ENCODE results near the gene MED9.

Gene MED9

DNA sequence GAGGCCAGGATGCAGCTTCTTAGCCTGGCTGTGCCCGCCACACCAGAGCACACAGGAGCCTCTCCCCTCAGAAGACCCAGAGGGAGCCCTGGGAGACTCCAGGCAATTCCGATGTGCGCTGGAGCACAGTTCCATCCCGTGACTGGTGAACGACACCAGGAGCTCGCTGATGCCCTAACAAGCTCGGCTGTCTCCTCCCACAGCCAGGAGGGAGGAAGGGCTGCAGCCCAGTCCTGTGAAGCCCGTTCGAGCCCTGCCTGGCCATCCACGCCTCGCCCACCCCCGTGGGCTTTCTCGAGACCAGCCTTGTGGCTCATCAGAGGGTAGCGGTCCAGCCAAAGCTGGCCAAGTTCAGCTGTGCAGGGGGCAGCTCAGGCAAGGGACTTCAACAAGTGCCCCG, 41.2 kb downstream of the MED9 start:
- DNase-seq: no peak

GRCh38 chr17:17518951-17519350, 42.2 kb downstream of the MED9 start:
- no peak for DNase-seq

DNA sequence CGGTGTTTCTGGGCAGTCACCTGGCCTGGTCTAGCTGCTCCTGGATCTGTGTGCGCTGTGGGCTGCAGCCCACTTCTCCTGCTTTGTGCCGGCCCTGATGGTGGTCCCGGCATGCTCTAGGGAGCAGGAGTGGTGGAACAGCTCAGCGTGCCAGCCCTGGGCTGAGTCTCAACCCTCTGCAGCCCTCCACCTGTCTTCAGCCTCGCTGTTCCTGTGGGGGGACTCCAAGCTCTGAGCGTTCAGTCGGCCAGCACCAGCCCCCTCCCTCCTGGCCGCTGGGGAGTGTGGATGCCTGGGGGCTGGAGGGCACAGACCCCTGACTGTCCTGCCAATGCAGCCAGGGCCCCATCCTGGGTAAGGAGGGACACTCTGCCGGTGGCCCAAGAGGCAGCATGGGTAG, 43.1 kb downstream of the MED9 start:
- DNase-seq: no peak

DNA sequence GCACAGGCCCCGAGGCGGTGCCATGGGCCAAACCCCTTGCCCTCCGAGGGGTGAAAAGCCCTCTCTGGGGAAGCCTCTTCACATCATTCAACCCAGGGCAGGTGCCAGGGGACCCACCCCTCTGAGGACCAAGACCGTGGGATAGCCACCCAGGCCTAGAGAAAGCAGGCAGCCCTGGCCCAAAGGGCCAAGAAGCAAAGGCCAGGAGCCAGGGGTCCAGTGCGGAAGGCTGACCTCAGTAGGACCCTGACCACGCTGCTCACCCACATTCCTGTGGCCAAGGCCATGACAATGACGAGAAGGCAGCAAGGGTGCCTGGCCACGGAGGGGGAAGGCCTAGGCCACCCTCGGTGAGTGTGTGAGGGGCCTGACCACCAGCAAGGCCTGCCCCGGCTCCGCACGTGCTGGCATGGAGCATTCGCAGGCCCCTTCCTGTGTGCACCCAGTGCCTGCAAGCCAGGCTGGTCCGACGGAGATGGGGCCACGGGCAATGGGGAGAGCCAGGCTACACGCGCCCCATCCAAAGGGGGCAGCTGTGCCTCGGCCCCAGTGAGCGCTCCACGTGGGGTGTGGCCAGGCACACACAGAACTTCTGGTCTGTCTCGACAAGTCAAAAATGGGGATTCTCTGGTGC, 43.9 kb downstream of the MED9 start:
- no peak for DNase-seq

- DNase-seq: no peak
Measured at GRCh38 chr17:17523001-17523730, 46.4 kb downstream of the MED9 start.

GRCh38 chr17:17523731-17524490, 47.1 kb downstream of the MED9 start:
- DNase-seq: no peak

- DNase-seq: no peak
Measured at GRCh38 chr17:17525311-17525710, 48.5 kb downstream of the MED9 start.

GRCh38 chr17:17525956-17526355, 49.2 kb downstream of the MED9 start:
- no peak for DNase-seq

DNA sequence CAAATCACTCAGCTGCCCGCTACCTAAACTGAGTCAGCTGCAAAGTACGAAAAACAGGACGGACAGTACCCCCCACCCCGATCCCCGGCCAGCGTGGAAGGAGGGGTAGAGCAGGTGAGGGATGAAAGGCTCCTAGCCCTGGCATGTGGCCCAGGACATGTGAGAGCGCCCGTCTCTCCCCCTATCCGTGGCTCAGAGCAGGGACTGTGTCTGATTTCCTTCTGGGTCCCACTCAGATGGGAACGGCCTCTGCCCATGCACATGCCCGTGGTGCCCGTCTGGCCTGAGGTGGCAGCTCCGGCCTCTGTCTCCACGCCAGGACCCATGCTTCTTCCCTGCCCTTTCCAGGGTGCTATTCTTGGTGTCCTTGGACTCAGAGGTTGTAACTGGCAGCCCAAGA, 49.6 kb downstream of the MED9 start:
- DNase-seq: no peak

DNA sequence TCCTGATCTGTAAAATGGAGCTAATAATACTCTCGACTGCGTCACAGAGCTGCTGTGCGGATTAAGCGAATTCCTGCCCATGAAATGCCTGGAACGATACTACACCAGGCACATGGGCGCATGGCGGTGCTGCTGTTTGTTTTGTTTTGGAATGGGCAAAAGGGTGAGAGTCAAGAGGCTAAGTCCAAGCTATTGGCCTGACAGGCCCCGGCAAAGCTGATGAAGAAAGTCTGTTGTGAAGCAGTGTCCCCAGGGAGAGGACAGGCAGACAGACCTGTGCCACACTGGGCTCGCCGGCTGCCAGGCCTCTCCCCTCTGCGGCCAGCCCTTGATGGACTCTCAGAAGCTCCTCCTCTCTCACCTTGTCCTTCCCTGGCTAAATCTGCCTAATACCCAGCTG, 50.7 kb downstream of the MED9 start:
- no peak for DNase-seq

- no peak for DNase-seq
Measured at GRCh38 chr17:17527956-17528500, 51.2 kb downstream of the MED9 start.

- no peak for DNase-seq
Measured at GRCh38 chr17:17528696-17529652, 52.2 kb downstream of the MED9 start.

DNA sequence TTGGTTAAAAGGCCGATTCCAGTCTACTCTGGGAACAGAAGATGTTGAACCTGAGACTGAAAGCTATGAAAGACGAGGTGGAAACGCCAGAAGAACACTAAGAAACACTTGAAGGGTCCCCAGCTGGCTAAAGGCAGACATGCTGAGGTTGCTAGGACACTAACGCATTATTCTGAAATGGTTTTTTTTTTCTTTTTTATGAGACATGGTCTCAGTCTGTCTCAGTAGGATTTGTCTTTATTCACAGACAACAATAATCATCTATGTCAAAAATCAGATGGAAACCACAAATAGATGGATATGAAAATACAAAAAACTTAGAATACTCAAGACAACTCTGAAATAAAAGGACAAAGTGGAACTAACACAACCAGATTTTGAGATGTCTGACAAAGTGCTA, 54.4 kb downstream of the MED9 start:
- DNase-seq: no peak

DNA sequence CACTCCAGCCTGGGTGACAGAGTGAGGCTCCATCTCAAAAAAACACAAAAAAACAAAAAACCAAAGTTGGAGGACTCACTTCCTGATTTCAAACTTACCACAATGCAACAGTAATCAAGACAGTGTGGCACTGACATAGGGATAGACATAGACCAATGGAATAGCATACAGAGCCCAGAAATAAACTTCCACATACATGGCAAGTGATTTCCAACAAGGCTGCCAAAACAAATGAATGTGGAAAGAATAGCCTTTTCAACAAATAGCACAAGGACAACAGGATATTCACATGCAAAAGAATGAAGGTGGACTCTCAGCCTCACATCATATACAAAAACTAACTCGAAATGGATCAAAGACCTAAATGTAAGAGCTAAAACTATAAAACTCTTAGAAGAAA, 56.2 kb downstream of the MED9 start:
- DNase-seq: no peak

GRCh38 chr17:17533901-17534441, 57.2 kb downstream of the MED9 start:
- DNase-seq: no peak

- peak; percentile 13 for DNase-seq
Measured at GRCh38 chr17:17535957-17536356, 59.2 kb downstream of the MED9 start.

DNA sequence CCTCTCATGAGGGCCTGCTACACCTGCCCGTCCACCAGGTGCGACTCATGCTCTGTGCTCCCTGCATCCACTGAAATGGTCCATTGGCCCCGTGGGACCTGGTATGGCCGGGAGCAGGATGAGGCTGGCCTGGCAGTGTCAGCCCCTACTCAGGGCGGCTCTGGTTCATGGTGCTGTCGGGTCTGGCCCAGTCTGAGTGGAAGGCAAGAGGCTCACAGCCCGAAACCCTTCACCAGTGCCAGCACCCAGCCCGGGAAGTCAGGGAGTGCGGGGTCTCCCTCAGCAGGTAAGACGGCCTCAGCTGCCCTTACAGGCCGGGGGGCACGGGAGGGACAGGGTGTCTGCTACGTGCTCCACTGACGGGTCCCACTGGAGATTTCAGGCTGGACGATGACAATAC, 59.9 kb downstream of the MED9 start:
- DNase-seq: no peak

- no peak for DNase-seq
Measured at GRCh38 chr17:17537311-17538099, 60.7 kb downstream of the MED9 start.

- DNase-seq: no peak
Measured at GRCh38 chr17:17538417-17539391, 61.9 kb downstream of the MED9 start.

- no peak for DNase-seq
Measured at GRCh38 chr17:17539591-17539990, 62.8 kb downstream of the MED9 start.
